Retinal pigment epithelial cell (primary cell): ENCODE results near the gene AGPAT3.

ENCODE experiments used
- DNase-seq: peaks from one replicate; pipeline ENCODE4 v3.0.0-alpha.2; 2010; ENCODE audit warnings: low read depth
- H3K4me3 ChIP-seq: 2 replicates; pipeline ENCODE4 v1.5.1; 2011; ENCODE audit warnings: mild to moderate bottlenecking, low read length, control low read depth, moderate library complexity
- CTCF ChIP-seq: conservative IDR thresholded peaks from 2 replicates; pipeline ENCODE4 v1.5.1; 2011; ENCODE audit warnings: low read depth, low read length, control low read depth, inconsistent platforms

AGPAT3 gene

GRCh38 chr21:43968410-43969114 is 103.5 kb downstream of the AGPAT3 start:
- no peak for TF ChIP-seq CTCF
- no peak overlapping the region for H3K4me3 ChIP-seq
- no peak for DNase-seq

- DNase-seq: no peak
- H3K4me3 ChIP-seq: no peak overlapping the region
- no peak for TF ChIP-seq CTCF
Measured at GRCh38 chr21:43969115-43969444, 104.1 kb downstream of the AGPAT3 start.

GRCh38 chr21:43970551-43970950 is 105.5 kb downstream of the AGPAT3 start:
- DNase-seq: no peak
- no peak for TF ChIP-seq CTCF

GRCh38 chr21:43971201-43971991 is 106.4 kb downstream of the AGPAT3 start:
- DNase-seq: no peak
- no peak overlapping the region for H3K4me3 ChIP-seq
- TF ChIP-seq CTCF: no peak

More at GRCh38 chr21:43970551-43970950, 105.5 kb downstream of the AGPAT3 start:
- H3K4me3 ChIP-seq: no peak overlapping the region

- no peak for TF ChIP-seq CTCF
- no peak overlapping the region for H3K4me3 ChIP-seq
Measured at GRCh38 chr21:43971992-43972255, 106.9 kb downstream of the AGPAT3 start.

GRCh38 chr21:43972850-43973633 is 108.0 kb downstream of the AGPAT3 start:
- TF ChIP-seq CTCF: no peak
- H3K4me3 ChIP-seq: no peak overlapping the region
- no peak for DNase-seq

More at GRCh38 chr21:43971992-43972255, 106.9 kb downstream of the AGPAT3 start:
- no peak for DNase-seq

GRCh38 chr21:43973634-43973955 is 108.6 kb downstream of the AGPAT3 start:
- DNase-seq: no peak
- no peak for TF ChIP-seq CTCF
- no peak overlapping the region for H3K4me3 ChIP-seq
